ENCODE data around the gene COLQ.

Gene COLQ

DNA sequence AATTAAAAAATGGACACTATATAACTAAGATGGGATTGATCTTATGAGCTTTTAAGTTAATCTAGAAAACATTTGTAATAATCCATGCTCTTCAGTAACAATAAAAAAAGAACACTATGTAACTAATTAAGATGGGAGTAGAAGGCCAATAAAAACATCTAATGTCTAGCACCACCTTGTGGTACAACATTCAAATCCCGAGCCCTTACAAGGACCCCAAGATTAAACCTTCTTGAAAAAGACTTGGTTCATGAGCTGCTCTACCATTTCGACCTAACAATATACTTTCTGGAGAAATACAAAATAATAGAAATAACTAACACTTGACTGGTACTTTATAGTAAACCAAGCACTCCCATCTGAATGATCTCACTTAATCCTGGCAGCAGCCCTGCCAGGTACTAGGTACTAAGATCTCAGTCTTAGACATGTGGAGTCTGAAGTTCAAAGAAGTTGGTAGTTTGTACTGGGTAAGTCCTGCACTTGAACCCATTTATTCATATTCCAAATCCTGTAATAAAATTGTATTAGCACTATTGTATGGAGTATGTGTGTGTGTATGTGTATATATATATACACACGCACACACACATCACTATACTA lies 116.0 kb downstream of the COLQ start:
- TF ChIP-seq, protein P1, sequence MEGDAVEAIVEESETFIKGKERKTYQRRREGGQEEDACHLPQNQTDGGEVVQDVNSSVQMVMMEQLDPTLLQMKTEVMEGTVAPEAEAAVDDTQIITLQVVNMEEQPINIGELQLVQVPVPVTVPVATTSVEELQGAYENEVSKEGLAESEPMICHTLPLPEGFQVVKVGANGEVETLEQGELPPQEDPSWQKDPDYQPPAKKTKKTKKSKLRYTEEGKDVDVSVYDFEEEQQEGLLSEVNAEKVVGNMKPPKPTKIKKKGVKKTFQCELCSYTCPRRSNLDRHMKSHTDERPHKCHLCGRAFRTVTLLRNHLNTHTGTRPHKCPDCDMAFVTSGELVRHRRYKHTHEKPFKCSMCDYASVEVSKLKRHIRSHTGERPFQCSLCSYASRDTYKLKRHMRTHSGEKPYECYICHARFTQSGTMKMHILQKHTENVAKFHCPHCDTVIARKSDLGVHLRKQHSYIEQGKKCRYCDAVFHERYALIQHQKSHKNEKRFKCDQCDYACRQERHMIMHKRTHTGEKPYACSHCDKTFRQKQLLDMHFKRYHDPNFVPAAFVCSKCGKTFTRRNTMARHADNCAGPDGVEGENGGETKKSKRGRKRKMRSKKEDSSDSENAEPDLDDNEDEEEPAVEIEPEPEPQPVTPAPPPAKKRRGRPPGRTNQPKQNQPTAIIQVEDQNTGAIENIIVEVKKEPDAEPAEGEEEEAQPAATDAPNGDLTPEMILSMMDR (IDR thresholded peaks at IDR 0.05; ENCODE audit: insufficient read depth, low read length, missing control alignments) = peak; percentile 48
- ChIA-PET CTCF (interaction anchor here (0.6 to 11.3 kb wide), 58 partner anchors 8 to 332 kb away, joined by 3 to 409 read pairs (median 4); partner anchors contain the start of genes CAPN7 and SH3BP5), POLR2A (no interaction called here)
- no peak overlapping the region for H3K4me3 ChIP-seq (ENCODE audit: low read depth, low read length)
- DNase-seq (ENCODE audit: low read depth, low spot score) = no peak

DNA sequence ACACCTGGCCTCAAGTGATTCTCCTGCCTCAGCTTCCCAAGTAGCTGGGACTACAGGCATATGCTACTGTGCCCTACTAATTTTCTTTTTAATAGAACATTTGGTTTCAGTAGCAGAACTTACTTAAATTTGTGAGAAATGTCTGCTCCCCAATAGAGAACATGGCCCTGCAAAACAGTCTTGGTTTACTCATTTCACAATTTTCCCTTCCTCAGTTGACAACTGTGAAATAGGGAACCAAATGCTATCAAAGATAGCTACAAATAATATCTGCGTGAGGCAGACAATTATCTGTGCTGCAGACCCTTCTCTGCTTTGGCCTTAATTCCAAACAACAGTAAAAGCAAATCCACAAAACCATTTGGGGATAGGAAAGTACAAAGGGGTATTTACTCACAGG lies 116.7 kb downstream of the COLQ start:
- ChIA-PET POLR2A (no interaction called here), CTCF (interaction anchor here (0.7 to 11.3 kb wide), 52 partner anchors 8 to 331 kb away, joined by 3 to 409 read pairs (median 4); partner anchors contain the start of genes CAPN7 and SH3BP5)
- no peak for DNase-seq (ENCODE audit: low read depth, low spot score)
- no peak overlapping the region for H3K4me3 ChIP-seq (ENCODE audit: low read depth, low read length)
- TF ChIP-seq, protein P1 (IDR thresholded peaks at IDR 0.05; ENCODE audit: insufficient read depth, low read length, missing control alignments) = no peak

DNA sequence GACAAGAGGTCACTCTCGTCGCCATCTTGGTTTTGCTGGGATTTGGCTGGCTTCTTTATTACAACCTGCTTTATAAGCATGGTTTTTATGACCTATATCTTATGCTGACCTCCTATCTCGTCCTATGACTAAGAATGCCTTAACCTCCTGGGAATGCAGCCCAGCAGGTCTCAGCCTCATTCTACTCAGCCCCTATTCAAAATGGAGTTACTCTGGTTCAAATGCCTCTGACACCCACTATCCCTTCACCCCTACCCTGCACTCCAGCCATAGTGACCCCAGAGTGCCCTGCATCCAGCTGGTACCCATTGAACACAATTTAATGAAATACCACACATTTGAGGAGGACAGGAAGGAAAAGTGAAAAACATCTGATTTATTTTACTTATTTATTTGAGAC lies 117.5 kb downstream of the COLQ start:
- TF ChIP-seq, protein P1 (IDR thresholded peaks at IDR 0.05; ENCODE audit: insufficient read depth, low read length, missing control alignments) = no peak
- DNase-seq (ENCODE audit: low read depth, low spot score) = no peak
- POLR2A ChIA-PET = no interaction called here
- no peak overlapping the region for H3K4me3 ChIP-seq (ENCODE audit: low read depth, low read length)
- CTCF ChIA-PET = interaction anchor here (1.0 to 11.3 kb wide), 5 partner anchors 24 to 201 kb away, joined by 4 to 409 read pairs (median 15); partner anchors contain the start of gene CAPN7

DNA sequence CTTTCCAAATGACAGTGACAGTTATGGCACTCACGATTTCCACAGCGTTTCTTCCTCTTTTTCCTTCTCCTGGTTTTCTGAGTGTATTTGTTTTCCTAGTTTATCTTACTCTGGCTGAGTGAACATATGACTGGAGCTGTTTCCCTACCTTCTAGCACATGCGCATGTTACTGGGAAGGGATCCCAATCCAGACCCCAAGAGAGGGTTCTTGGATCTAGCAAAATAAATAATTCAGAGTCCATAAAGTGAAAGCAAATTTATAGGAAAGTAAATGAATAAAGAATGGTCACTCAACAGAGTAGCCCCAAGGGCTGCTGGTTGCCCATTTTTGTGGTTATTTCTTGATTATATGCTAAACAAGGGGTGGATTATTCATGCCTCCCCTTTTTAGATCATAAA lies 118.0 kb downstream of the COLQ start:
- DNase-seq (ENCODE audit: low read depth, low spot score) = no peak
- POLR2A ChIA-PET = no interaction called here
- no peak overlapping the region for H3K4me3 ChIP-seq (ENCODE audit: low read depth, low read length)
- CTCF ChIA-PET = interaction anchor here (1.0 to 11.3 kb wide), 6 partner anchors 24 to 201 kb away, joined by 4 to 409 read pairs (median 10); partner anchors contain the start of gene CAPN7
- TF ChIP-seq, protein P1 (IDR thresholded peaks at IDR 0.05; ENCODE audit: insufficient read depth, low read length, missing control alignments) = no peak

DNA sequence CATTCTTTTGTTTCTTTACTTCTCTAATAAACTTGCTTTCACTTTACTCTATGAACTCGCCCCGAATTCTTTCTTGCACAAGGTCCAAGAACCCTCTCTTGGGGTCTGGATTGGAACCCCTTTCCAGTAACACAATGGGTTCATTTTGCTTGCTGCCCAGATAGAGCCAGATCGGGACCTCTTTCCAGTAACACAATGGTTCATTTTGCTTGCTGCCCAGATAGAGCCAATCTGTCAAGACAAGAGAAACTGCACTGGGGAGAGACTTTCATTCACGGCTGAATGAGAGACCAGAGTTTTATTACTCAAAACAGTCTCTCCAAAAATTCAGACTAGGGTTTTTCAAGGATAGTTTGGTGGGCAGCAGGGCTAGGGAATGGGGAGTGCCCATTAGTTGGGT lies 119.6 kb downstream of the COLQ start:
- POLR2A ChIA-PET = no interaction called here
- CTCF ChIA-PET = interaction anchor here (1.2 to 11.3 kb wide), 3 partner anchors 135 to 199 kb away, joined by 3 to 409 read pairs (median 95); partner anchors contain the start of gene CAPN7
- no peak overlapping the region for H3K4me3 ChIP-seq (ENCODE audit: low read depth, low read length)
- DNase-seq (ENCODE audit: low read depth, low spot score) = no peak
- TF ChIP-seq, protein P1 (IDR thresholded peaks at IDR 0.05; ENCODE audit: insufficient read depth, low read length, missing control alignments) = no peak
